ENCODE data around the gene EPHA6.

The EPHA6 gene
- total RNA-seq = 0 to 0.12 (median 0) reads per million in 4 donors

GRCh38 chr3:96813820-96814650 is at the start of gene EPHA6:
TSS of gene EPHA6 (plus strand) at chr3:96814594.
- peak in 2 of 5 donors; percentile 6 to 9 for DNase-seq

GRCh38 chr3:96776818-96777217 is 37.6 kb upstream of the EPHA6 start:
- DNase-seq = no peak

GRCh38 chr3:96779810-96780209 is 34.6 kb upstream of the EPHA6 start:
- no peak for DNase-seq

- DNase-seq = no peak
These were observed 18.3 kb upstream of the EPHA6 start for GRCh38 chr3:96796101-96796500.

GRCh38 chr3:96803870-96804269 is 10.5 kb upstream of the EPHA6 start:
- DNase-seq = no peak

GRCh38 chr3:96806341-96806740 is 8.1 kb upstream of the EPHA6 start:
- no peak for DNase-seq

- DNase-seq = peak in 2 of 5 donors; percentile 13 to 67
These were observed 1.1 kb upstream of the EPHA6 start for GRCh38 chr3:96813134-96813819.

GRCh38 chr3:96814651-96815567 is 515 bp downstream of the EPHA6 start:
- DNase-seq = no peak

GRCh38 chr3:96831175-96831574 is 16.8 kb downstream of the EPHA6 start:
- no peak for DNase-seq

GRCh38 chr3:96833301-96833700 is 18.9 kb downstream of the EPHA6 start:
- DNase-seq = no peak

- no peak for DNase-seq
These were observed 21.9 kb downstream of the EPHA6 start for GRCh38 chr3:96836153-96836915.

- no peak for DNase-seq
These were observed 29.3 kb downstream of the EPHA6 start for GRCh38 chr3:96843505-96844203.

- DNase-seq = no peak
These were observed 29.8 kb downstream of the EPHA6 start for GRCh38 chr3:96844204-96844514.

- DNase-seq = no peak
These were observed 38.5 kb downstream of the EPHA6 start for GRCh38 chr3:96852849-96853248.

GRCh38 chr3:96860882-96861281 is 46.5 kb downstream of the EPHA6 start:
- DNase-seq = no peak

- no peak for DNase-seq
These were observed 48.8 kb downstream of the EPHA6 start for GRCh38 chr3:96863129-96863740.

GRCh38 chr3:96865605-96866004 is 51.2 kb downstream of the EPHA6 start:
- no peak for DNase-seq

GRCh38 chr3:96869316-96869715 is 54.9 kb downstream of the EPHA6 start:
- no peak for DNase-seq

- DNase-seq = no peak
These were observed 63.1 kb downstream of the EPHA6 start for GRCh38 chr3:96877510-96877909.

GRCh38 chr3:96900031-96900430 is 85.6 kb downstream of the EPHA6 start:
- no peak for DNase-seq

GRCh38 chr3:96900566-96900965 is 86.2 kb downstream of the EPHA6 start:
- no peak for DNase-seq
